ENCODE measurements around the gene ATP2A2.
"Not testable (repeated sequence)": the region's sequence is repeated elsewhere in the genome, so short reads cannot be mapped to it uniquely, and the experiment has no call there.

Gene ATP2A2

GRCh38 chr12:110301065-110301806 is 20.2 kb downstream of the ATP2A2 start:
- DNase-seq, result no peak

GRCh38 chr12:110304061-110304551 is 23.1 kb downstream of the ATP2A2 start:
- DNase-seq, result no peak

DNA sequence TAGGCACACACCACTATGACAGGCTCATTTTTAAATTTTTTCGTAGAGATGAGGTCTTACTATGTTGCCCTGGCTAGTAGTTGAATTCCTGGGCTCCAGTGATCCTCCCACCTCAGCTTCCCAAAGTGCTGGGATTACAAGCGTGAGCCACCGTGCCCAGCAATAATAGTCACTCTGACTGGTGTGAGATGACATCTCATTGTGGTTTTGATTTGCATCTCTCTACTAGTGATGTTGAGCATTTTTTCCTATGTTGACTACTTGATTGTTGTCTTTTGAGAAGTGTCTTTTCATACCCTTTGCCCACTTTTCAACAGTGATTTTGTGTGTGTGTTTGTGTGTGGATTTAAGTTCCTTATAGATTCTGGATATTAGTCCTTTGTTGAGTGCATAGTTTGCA is 26.3 kb downstream of the ATP2A2 start:
- DNase-seq, result no peak

- no peak for DNase-seq
Observed at GRCh38 chr12:110310763-110311162, 29.7 kb downstream of the ATP2A2 start.

GRCh38 chr12:110311903-110312302 is 30.9 kb downstream of the ATP2A2 start:
- no peak for DNase-seq

DNA sequence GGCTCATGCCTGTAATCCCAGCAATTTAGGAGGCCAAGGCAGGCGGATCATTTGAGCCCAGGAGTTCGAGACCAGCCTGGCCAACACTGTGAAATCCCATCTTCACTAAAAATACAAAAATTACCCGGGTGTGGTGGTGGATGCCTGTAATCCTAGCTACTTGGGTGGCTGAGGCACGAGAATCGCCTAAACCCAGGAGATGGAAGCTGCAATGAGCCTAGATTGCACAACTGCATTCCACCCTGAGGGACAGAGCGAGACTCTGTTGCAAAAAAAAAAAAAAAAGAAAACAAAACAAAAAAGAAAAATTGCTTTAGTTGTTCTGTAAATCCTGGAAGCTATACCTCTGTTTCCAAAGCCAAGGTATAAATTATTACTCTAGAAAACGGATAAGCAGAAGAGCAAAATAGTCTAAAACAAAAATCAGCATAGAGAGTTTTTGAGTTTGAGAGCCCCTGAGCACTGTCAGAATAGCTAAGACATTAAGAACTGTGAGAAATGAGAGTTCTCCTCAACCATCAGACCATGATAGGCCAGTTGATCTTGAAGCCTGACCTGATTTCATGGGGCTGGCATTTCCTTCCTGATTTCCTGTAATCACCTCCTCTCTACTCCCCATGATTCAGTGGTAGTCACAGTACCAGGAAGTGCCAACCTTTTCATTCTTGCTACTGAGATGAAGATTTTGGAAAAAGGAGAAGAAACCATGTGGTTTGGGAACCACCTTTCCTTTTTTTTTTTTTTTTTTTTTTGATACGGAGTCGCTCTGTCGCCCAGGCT is 31.7 kb downstream of the ATP2A2 start:
- no peak for DNase-seq

DNA sequence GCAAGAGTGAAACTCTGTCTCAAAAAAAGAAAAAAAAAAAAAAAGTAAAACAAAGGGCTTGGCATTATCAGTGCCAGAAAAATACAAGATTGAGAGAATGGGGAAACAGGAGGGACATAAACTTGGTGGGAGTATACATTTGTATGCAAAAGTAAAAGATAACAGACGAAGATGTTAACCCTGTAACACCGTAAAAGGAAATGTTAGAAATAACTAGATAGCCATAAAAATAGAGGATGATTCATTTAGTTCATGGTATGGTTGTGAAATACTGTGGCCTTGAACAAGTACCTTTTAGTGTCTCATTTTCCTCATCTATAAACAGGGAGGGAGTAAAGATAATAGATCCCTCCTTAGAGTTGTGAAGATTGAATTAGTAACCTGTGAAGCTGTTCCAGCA is 33.3 kb downstream of the ATP2A2 start:
- no peak for DNase-seq

DNA sequence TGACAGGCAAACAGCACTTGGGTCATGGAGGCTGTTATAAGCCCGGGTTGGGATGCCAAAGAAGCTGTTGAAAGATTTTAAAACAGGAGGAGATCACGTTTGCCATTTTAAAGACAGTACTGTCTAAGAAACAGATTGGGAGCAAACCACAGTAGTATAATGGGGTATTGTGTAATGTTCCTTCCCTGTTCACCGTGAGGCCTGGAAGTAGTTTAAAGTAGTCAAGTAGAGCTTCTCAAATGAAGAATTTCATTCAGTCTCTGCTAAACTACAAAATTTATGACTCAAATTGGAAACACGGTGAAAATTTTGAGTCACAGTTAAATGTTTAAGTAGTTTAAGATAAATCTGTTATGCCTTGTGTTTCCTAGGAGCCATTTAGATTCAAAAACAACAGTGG is 35.8 kb downstream of the ATP2A2 start:
- DNase-seq, result no peak

GRCh38 chr12:110317911-110318310 is 36.9 kb downstream of the ATP2A2 start:
- no peak for DNase-seq

DNA sequence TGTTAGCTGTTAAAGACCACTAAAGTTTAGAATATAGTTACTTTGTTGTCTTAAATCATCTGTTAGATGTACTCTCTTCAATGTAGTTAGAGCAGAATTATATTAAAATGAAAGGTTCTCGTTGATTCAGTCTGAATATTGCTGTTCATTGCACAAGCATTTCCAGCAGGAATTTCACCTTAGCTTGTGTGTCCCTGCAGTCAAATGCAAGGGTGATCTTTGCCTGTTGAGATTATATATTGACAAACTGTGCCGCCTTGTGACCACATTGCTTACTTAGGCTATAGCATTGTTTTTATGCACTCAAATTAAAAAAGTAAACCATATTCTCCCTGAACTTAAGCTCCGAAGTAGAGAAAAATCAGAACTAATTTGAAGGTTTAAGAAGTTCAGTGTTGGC is 39.5 kb downstream of the ATP2A2 start:
- DNase-seq, result no peak

- no peak for DNase-seq
Observed at GRCh38 chr12:110329710-110330109, 48.7 kb downstream of the ATP2A2 start.

GRCh38 chr12:110330124-110330523 is 49.1 kb downstream of the ATP2A2 start:
- DNase-seq, result no peak

DNA sequence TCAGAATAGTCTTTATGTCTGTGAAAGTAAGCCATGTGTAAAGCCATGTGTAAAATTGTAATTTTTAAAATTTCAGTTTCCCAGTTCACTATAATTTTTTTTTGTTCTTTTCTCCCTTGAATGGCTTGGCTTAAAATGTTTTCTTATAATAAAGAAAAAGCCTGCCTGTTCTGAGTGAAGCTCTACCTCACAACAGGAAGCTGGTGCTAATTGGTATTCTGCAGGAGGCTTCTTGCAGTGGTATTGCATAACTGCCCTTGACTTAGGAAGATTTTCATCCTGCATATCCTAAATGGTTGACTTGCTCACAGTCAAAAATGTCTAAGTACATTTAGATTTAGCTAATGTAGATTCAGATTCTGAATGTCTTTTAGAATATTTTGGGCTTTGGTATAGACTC is 49.5 kb downstream of the ATP2A2 start:
- DNase-seq, result no peak

- DNase-seq, result no peak
Observed at GRCh38 chr12:110333201-110333600, 52.2 kb downstream of the ATP2A2 start.

DNA sequence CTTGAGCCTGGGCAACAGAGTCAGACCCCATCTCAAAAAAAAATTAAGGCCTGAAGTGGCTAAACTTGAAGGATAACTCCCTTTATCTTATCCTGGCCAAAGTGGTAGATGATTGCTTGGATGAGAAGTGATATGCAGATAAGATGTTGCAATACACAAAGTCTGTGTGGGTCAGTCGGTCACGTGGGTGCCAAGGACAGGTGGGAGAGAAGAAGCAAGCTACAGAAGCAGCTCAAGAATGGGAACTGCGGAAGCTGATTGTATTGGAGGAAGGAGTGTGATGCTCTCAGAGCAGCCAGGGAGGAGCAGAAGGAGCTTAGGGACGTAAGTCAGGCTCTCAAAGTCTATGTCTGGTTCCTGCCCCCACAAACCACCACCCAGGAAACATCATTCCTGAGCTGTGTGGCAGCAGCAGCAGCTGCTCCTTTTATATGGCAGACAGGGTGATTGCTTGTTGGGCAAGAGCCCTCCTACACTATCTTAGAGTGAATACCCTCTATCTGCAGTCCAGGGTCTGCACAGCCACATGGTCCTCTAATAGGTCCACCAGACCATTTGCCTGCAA is 54.5 kb downstream of the ATP2A2 start:
- no peak for DNase-seq

GRCh38 chr12:110337912-110338710 is 57.1 kb downstream of the ATP2A2 start:
- no peak for DNase-seq

GRCh38 chr12:110338754-110339153 is 57.7 kb downstream of the ATP2A2 start:
- DNase-seq, result no peak

GRCh38 chr12:110339184-110339952 is 58.3 kb downstream of the ATP2A2 start:
- DNase-seq, result no peak

- not testable (repeated sequence) for DNase-seq
Observed at GRCh38 chr12:110340261-110340660, 59.2 kb downstream of the ATP2A2 start.

- no peak for DNase-seq
Observed at GRCh38 chr12:110340706-110341105, 59.7 kb downstream of the ATP2A2 start.

DNA sequence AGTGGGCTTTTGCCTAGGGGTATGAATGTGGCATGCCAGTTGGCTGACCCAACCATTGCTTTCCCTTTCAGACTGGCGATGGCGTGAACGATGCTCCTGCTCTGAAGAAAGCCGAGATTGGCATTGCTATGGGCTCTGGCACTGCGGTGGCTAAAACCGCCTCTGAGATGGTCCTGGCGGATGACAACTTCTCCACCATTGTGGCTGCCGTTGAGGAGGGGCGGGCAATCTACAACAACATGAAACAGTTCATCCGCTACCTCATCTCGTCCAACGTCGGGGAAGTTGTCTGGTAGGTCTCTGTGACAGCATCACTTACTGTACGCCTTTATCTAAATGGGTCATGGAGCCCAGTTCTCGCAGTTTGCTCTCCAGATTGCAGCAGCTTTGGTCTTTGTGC is 61.1 kb downstream of the ATP2A2 start:
- DNase-seq, result no peak

DNA sequence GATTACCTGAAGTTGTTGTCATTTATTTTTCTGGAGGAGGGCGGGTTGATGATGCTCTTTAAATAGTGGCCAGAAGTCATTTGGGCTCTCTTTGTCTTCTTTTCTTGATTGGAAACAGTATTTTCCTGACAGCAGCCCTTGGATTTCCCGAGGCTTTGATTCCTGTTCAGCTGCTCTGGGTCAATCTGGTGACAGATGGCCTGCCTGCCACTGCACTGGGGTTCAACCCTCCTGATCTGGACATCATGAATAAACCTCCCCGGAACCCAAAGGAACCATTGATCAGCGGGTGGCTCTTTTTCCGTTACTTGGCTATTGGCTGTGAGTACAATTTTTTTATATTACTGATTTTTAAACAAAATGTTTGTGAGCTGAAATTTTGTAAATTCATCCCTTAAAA is 62.1 kb downstream of the ATP2A2 start:
- no peak for DNase-seq

All from NCI-H2227 treated with DMSO at 0.1 percent for 48 hours (cell line).